ENCODE results near the gene PIK3C2B. TPM values are rescaled to one million over a fixed set of nuclear protein-coding genes. Genes with fewer than 3 reads are reported as not detected.

PIK3C2B gene
- polyA plus RNA-seq, 5 donors, result 25.5 to 45.7 (median 38.6) TPM

Other genes with a start within 250 kb of the PIK3C2B start
- gene PLEKHA6, start 134.9 kb downstream of the PIK3C2B start, polyA plus RNA-seq (ENCODE audit: insufficient read depth in 1 of 5, insufficient read length in 5 of 5, low replicate concordance in 1 of 5), result 10 to 100 TPM; 13.9 to 20.4 (median 16.4) TPM
- 10 to 100 TPM; 32.8 to 40.3 (median 33.9) TPM for gene PPP1R15B, start 83.0 kb downstream of the PIK3C2B start, polyA plus RNA-seq (ENCODE audit: insufficient read depth in 1 of 5, insufficient read length in 5 of 5, low replicate concordance in 1 of 5)
- gene MDM4, start 21.6 kb upstream of the PIK3C2B start, polyA plus RNA-seq (ENCODE audit: insufficient read depth in 1 of 5, insufficient read length in 5 of 5, low replicate concordance in 1 of 5), result 10 to 100 TPM; 50.6 to 81.6 (median 56.4) TPM
- gene LRRN2, start 190.9 kb upstream of the PIK3C2B start, polyA plus RNA-seq (ENCODE audit: insufficient read depth in 1 of 5, insufficient read length in 5 of 5, low replicate concordance in 1 of 5), result 1 to 10 TPM; 1.3 to 4.2 (median 1.9) TPM

Data from right lung (tissue), 5 donors.